ENCODE data around the gene ADCY2.

ADCY2 gene

DNA sequence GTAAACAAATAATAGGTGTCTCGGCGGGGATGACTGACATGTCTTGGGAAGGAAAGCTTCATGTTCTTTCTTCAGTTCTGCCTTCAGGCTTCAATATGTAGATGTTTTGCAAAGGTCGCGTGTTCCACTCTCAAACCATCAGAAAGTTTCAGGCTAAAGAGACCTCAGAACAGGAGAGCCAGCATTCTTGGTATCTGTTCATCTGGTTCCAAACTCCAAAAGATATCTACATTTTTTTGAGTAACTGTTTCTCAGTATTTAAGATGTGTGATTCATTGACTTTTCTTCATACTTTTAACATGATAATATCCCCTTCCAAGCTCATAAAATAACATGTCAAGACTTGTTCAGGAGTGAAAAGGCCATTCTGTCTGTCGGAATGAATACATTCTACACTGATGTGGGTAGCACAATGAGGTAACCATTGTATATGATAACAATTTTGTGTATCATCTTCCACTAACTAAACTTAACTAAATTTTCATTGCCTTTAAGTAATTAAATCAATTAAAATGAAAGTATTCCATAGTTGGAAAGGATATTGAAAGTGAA, 271.4 kb downstream of the ADCY2 start:
- no peak overlapping the region for H3K4me3 ChIP-seq (ENCODE audit: low read depth, low read length)
- CTCF ChIA-PET: no interaction called here
- TF ChIP-seq, protein P1, sequence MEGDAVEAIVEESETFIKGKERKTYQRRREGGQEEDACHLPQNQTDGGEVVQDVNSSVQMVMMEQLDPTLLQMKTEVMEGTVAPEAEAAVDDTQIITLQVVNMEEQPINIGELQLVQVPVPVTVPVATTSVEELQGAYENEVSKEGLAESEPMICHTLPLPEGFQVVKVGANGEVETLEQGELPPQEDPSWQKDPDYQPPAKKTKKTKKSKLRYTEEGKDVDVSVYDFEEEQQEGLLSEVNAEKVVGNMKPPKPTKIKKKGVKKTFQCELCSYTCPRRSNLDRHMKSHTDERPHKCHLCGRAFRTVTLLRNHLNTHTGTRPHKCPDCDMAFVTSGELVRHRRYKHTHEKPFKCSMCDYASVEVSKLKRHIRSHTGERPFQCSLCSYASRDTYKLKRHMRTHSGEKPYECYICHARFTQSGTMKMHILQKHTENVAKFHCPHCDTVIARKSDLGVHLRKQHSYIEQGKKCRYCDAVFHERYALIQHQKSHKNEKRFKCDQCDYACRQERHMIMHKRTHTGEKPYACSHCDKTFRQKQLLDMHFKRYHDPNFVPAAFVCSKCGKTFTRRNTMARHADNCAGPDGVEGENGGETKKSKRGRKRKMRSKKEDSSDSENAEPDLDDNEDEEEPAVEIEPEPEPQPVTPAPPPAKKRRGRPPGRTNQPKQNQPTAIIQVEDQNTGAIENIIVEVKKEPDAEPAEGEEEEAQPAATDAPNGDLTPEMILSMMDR (IDR thresholded peaks at IDR 0.05; ENCODE audit: insufficient read depth, low read length, missing control alignments): no peak
- POLR2A ChIA-PET: no interaction called here
- no peak for DNase-seq (ENCODE audit: low read depth, low spot score)

DNA sequence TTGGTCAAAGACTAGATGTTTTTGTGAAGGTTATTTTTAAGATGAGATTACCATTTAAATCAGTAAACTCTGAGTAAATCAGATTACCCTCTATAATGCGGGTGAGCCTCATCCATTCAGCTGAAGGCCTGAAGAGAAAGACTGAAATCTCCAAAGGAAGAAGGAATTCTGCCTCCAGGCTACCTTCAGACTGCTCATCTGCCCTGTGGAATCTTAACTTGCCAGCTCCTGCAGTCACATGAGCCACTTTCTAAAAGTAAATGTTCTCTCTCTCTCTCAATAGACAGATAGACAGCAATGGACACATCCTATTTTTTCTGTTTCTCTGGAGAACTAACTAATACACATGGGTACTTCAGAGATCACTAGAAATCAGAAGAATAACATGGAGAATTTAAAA, 272.2 kb downstream of the ADCY2 start:
- POLR2A ChIA-PET: no interaction called here
- no peak overlapping the region for H3K4me3 ChIP-seq (ENCODE audit: low read depth, low read length)
- DNase-seq (ENCODE audit: low read depth, low spot score): no peak
- TF ChIP-seq, protein P1 (IDR thresholded peaks at IDR 0.05; ENCODE audit: insufficient read depth, low read length, missing control alignments): no peak
- CTCF ChIA-PET: no interaction called here

DNA sequence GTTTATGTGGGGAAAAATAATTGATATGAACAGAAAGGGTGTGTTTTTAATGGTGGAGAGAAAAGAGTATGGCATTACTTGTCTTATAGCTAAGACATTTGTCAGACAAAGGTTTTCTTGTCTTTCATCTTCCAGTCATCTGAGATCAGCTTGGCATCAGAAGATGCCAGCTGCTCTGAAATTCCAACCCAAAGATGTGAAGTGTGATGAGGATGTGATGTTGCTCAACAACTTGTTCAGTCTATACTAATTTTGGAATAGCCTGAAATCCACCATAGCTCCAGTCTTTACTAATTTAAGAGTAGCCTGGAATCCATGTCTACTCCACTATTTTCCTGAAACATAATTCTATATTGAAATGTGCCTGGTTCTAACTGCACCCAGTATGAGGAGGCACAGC, 272.7 kb downstream of the ADCY2 start:
- no peak overlapping the region for H3K4me3 ChIP-seq (ENCODE audit: low read depth, low read length)
- DNase-seq (ENCODE audit: low read depth, low spot score): no peak
- ChIA-PET POLR2A (no interaction called here), CTCF (no interaction called here)
- TF ChIP-seq, protein P1 (IDR thresholded peaks at IDR 0.05; ENCODE audit: insufficient read depth, low read length, missing control alignments): no peak

DNA sequence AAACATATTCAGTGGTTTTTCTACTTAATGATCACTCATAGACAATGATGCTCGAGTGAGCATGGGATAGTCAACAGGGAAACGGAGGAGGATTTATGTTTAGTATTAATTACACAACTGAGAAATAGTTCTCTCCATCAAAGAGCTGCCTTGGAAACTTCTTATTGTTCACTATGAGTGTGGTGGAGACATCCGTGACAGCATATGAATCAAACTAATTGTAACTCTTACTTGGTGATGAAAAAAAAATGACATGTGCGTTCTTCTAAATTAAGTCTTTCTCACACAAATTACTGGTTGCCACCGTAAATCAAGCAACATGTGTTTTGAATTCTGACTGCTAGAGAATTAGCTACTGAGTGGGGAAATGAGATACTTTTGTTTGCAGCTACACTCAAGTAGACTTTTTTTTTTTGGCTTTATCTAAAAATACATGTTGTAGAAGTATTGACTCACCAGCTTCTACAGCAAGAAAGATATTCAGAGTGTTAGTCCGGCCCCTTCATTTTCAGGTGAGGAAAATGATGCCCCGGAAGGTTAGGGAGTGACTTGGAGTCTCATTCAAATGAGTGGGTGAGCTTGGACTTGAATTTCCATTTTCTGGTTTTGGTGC, 275.5 kb downstream of the ADCY2 start:
- TF ChIP-seq, protein P1 (IDR thresholded peaks at IDR 0.05; ENCODE audit: insufficient read depth, low read length, missing control alignments): no peak
- DNase-seq (ENCODE audit: low read depth, low spot score): no peak
- ChIA-PET POLR2A (no interaction called here), CTCF (no interaction called here)
- H3K4me3 ChIP-seq (ENCODE audit: low read depth, low read length): no peak overlapping the region

DNA sequence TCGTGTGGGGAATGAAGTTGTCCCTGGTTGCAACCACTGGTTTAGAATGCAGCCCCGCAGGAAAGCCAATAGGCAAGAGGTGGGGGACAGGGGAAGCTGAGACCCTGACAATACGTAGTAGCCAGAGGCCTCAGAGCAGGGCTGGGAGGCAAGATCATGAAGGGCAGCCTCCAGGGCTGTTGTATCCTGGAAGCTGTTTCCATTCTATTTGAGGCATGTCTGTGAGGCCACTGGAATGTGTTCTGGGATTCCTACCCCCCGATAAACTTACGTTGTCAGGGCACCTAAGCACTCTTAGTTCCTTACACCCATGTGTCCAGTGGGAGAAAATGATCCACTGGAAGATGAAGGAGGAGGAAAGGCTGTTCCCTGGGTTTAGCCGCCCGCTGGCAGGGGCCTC, 277.7 kb downstream of the ADCY2 start:
- CTCF ChIA-PET: no interaction called here
- DNase-seq (ENCODE audit: low read depth, low spot score): no peak
- no peak overlapping the region for H3K4me3 ChIP-seq (ENCODE audit: low read depth, low read length)
- POLR2A ChIA-PET: no interaction called here
- TF ChIP-seq, protein P1 (IDR thresholded peaks at IDR 0.05; ENCODE audit: insufficient read depth, low read length, missing control alignments): no peak

DNA sequence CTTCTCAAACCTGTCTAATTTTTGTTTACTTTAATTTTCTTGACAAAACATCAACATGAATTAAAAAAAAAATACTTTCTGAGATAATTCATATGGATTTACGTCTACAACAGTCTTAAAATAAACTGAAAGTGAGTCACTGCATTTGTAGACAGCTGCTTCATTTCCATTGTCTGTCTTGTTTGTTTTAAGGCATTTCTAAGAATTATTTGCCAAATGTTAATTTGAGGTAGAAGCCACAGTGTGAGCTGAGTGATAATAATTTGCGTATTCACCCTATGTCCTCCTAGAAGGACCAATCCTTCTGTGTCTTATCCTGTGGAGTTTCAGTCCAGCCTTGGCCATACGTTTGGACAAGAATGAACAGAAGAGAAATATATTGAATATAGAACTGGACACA, 280.5 kb downstream of the ADCY2 start:
- TF ChIP-seq, protein P1 (IDR thresholded peaks at IDR 0.05; ENCODE audit: insufficient read depth, low read length, missing control alignments): no peak
- H3K4me3 ChIP-seq (ENCODE audit: low read depth, low read length): no peak overlapping the region
- DNase-seq (ENCODE audit: low read depth, low spot score): no peak
- ChIA-PET POLR2A (no interaction called here), CTCF (no interaction called here)

Data from AG04449 (cell line).